Measurements from ENCODE around the gene FPGS.

- no peak for TF ChIP-seq CTCF (IDR thresholded peaks at IDR 0.05; ENCODE audit: low read depth, low read length, poor library complexity, severe bottlenecking)
- TF ChIP-seq EZH2phosphoT487 (IDR thresholded peaks at IDR 0.05; ENCODE audit: borderline replicate concordance, low read length): no peak
Observed at GRCh38 chr9:127809540-127810377, 7.1 kb downstream of the FPGS start.

Measured in DOHH2 (cell line).